ENCODE data around the gene WDR73.

- TF ChIP-seq SIN3A (IDR thresholded peaks at IDR 0.05; ENCODE audit: borderline replicate concordance, insufficient read depth, low read length), result no peak
- no peak for TF ChIP-seq POLR2AphosphoS5 (IDR thresholded peaks at IDR 0.05; ENCODE audit: low read depth, low read length)
- no peak for TF ChIP-seq REST (IDR thresholded peaks at IDR 0.05; ENCODE audit: insufficient read depth in 1 of 2, low read depth in 2 of 2, low read length in 2 of 2)
- no peak for TF ChIP-seq TAF1 (IDR thresholded peaks at IDR 0.05; ENCODE audit: borderline replicate concordance, insufficient read depth, low read length)
Measured at GRCh38 chr15:84590406-84590805, 63.7 kb downstream of the WDR73 start.
